H9 (cell line): ENCODE data around the gene RMDN2. TPM values are rescaled to one million over a fixed set of nuclear protein-coding genes. Genes with fewer than 3 reads are reported as not detected.

Source experiments
- DNase-seq: peaks from one replicate; pipeline ENCODE4 v3.0.0-alpha.2; 2017
- H2AFZ ChIP-seq: one replicate; pipeline ENCODE4 v1.6.1; 2013; ENCODE audit warnings: mild to moderate bottlenecking, low read length, control low read depth, moderate library complexity
- H2AK5ac ChIP-seq: 2 replicates; pipeline ENCODE4 v1.6.1; 2013; ENCODE audit warnings: low read length, control low read depth, mixed read lengths; ENCODE audit not compliant: insufficient read length
- H2BK120ac ChIP-seq: one replicate; pipeline ENCODE4 v1.6.1; 2013; ENCODE audit warnings: low read depth, mild to moderate bottlenecking, low read length, control low read depth, inconsistent platforms; ENCODE audit not compliant: poor library complexity, severe bottlenecking
- H2BK12ac ChIP-seq: 2 replicates; pipeline ENCODE4 v1.6.1; 2013; ENCODE audit warnings: low read length, control low read depth, mixed read lengths, low read depth; ENCODE audit not compliant: insufficient read length
- H2BK15ac ChIP-seq: 2 replicates; pipeline ENCODE4 v1.6.1; 2013; ENCODE audit warnings: low read depth, low read length, control low read depth
- H2BK20ac ChIP-seq: one replicate; pipeline ENCODE4 v1.6.1; 2013; ENCODE audit warnings: low read depth, mild to moderate bottlenecking, low read length, control low read depth, inconsistent platforms; ENCODE audit not compliant: poor library complexity, severe bottlenecking
- H2BK5ac ChIP-seq: 2 replicates; pipeline ENCODE4 v1.6.1; 2013; ENCODE audit warnings: low read length, control low read depth, mixed read lengths; ENCODE audit not compliant: insufficient read length
- H3K14ac ChIP-seq: 2 replicates; pipeline ENCODE4 v1.6.1; 2013; ENCODE audit warnings: low read length, control low read depth; ENCODE audit not compliant: insufficient read depth
- H3K18ac ChIP-seq: 2 replicates; pipeline ENCODE4 v1.6.1; 2013; ENCODE audit warnings: low read depth, mild to moderate bottlenecking, mixed read lengths, low read length, control low read depth; ENCODE audit not compliant: insufficient read length
- H3K23ac ChIP-seq: 2 replicates; pipeline ENCODE4 v1.6.1; 2013; ENCODE audit warnings: low read length, control low read depth, mixed read lengths, low read depth; ENCODE audit not compliant: insufficient read length
- H3K23me2 ChIP-seq: 2 replicates; pipeline ENCODE4 v1.6.1; 2013; ENCODE audit warnings: low read depth, mild to moderate bottlenecking, mixed read lengths, low read length, control low read depth; ENCODE audit not compliant: insufficient read length, poor library complexity, severe bottlenecking
- H3K27ac ChIP-seq: 2 replicates; pipeline ENCODE4 v1.5.1; 2013; ENCODE audit warnings: low read length, control low read depth, mixed read lengths, low read depth; ENCODE audit not compliant: insufficient read length
- H3K27me3 ChIP-seq: 2 replicates; pipeline ENCODE4 v1.6.1; 2013; ENCODE audit warnings: low read length, control low read depth, inconsistent platforms; ENCODE audit not compliant: insufficient read depth
- H3K4ac ChIP-seq: 2 replicates; pipeline ENCODE4 v1.6.1; 2013; ENCODE audit warnings: low read depth, mild to moderate bottlenecking, control low read depth, inconsistent platforms, low read length, moderate library complexity
- H3K4me1 ChIP-seq: 2 replicates; pipeline ENCODE4 v1.6.1; 2013; ENCODE audit warnings: low read length, control low read depth, inconsistent platforms; ENCODE audit not compliant: insufficient read depth
- H3K4me2 ChIP-seq: 2 replicates; pipeline ENCODE4 v1.6.1; 2013; ENCODE audit warnings: low read length, control low read depth, mixed read lengths; ENCODE audit not compliant: insufficient read length, insufficient read depth
- H3K56ac ChIP-seq: 2 replicates; pipeline ENCODE4 v1.6.1; 2013; ENCODE audit warnings: low read depth, mild to moderate bottlenecking, mixed read lengths, low read length, control low read depth; ENCODE audit not compliant: insufficient read length
- H3K79me1 ChIP-seq: 2 replicates; pipeline ENCODE4 v1.6.1; 2013; ENCODE audit warnings: low read depth, mild to moderate bottlenecking, moderate library complexity, low read length, control low read depth, inconsistent platforms; ENCODE audit not compliant: insufficient read depth, poor library complexity, severe bottlenecking
- H3K79me2 ChIP-seq: 2 replicates; pipeline ENCODE4 v1.6.1; 2013; ENCODE audit warnings: low read length, control low read depth, inconsistent platforms; ENCODE audit not compliant: insufficient read depth
- H3K9ac ChIP-seq: 2 replicates; pipeline ENCODE4 v1.6.1; 2013; ENCODE audit warnings: low read length, control low read depth, mixed read lengths; ENCODE audit not compliant: insufficient read length; ENCODE audit errors: extremely low read depth
- H3K9me3 ChIP-seq: one replicate; pipeline ENCODE4 v1.6.1; 2013; ENCODE audit warnings: low read depth, low read length, inconsistent platforms; ENCODE audit not compliant: control insufficient read depth
- H3T11ph ChIP-seq: one replicate; pipeline ENCODE4 v1.6.1; 2013; ENCODE audit warnings: mild to moderate bottlenecking, low read length, control low read depth, inconsistent platforms
- H4K20me1 ChIP-seq: one replicate; pipeline ENCODE4 v1.6.1; 2013; ENCODE audit not compliant: control insufficient read depth, insufficient read length, insufficient read depth
- H4K5ac ChIP-seq: 2 replicates; pipeline ENCODE4 v1.6.1; 2013; ENCODE audit warnings: low read depth, mild to moderate bottlenecking, mixed read lengths, low read length, control low read depth; ENCODE audit not compliant: insufficient read length
- H4K8ac ChIP-seq: replicated peaks from 2 replicates; pipeline ENCODE4 v1.6.1; 2013; ENCODE audit warnings: low read length, control low read depth, mixed read lengths, low read depth; ENCODE audit not compliant: insufficient read length
- H4K91ac ChIP-seq: 2 replicates; pipeline ENCODE4 v1.6.1; 2013; ENCODE audit warnings: low read depth, mild to moderate bottlenecking, moderate library complexity, mixed read lengths, low read length, control low read depth; ENCODE audit not compliant: insufficient read length
- H3K27ac Mint-ChIP-seq, 3 experiments: 2 replicates in 2 of 3; 3 replicates in 1 of 3; pipeline ENCODE4 v1.8.0; 2020 to 2021; ENCODE audit warnings: mixed read lengths in 3 of 3, mild to moderate bottlenecking in 1 of 3, moderate library complexity in 1 of 3
- H3K27me3 Mint-ChIP-seq: 2 replicates; pipeline ENCODE4 v1.8.0; 2021; ENCODE audit warnings: low read depth, mild to moderate bottlenecking, moderate library complexity, mixed read lengths
- H3K36me3 Mint-ChIP-seq, 3 experiments: 2 replicates in 2 of 3; 3 replicates in 1 of 3; pipeline ENCODE4 v1.8.0; 2020 to 2021; ENCODE audit warnings: low read depth in 3 of 3, mixed read lengths in 3 of 3; ENCODE audit not compliant: insufficient read depth in 1 of 3
- H3K4me1 Mint-ChIP-seq, 2 experiments: 2 replicates each; pipeline ENCODE4 v1.8.0; 2020; ENCODE audit warnings: mixed read lengths in 2 of 2
- H3K4me3 Mint-ChIP-seq, 2 experiments: 2 replicates in 1 of 2; 3 replicates in 1 of 2; pipeline ENCODE4 v1.8.0; 2020 to 2021; ENCODE audit warnings: mild to moderate bottlenecking in 2 of 2, mixed read lengths in 2 of 2, moderate library complexity in 1 of 2
- H3K9me3 Mint-ChIP-seq, 2 experiments: 2 replicates in 1 of 2; 3 replicates in 1 of 2; pipeline ENCODE4 v1.8.0; 2020; ENCODE audit warnings: mild to moderate bottlenecking in 2 of 2, mixed read lengths in 2 of 2, moderate library complexity in 1 of 2
- CTCF ChIP-seq: fragments of 200-600 bp; sonication (generic); conservative IDR thresholded peaks from 3 replicates; pipeline ENCODE4 v1.8.0; 2021; ENCODE audit warnings: antibody characterized with exemption, mild to moderate bottlenecking
- WGBS: extraction: QIAGEN DNeasy Blood & Tissue Kit; methylation state at CpG from one replicate; pipeline ENCODE4 v1.1.7; 2013; ENCODE audit warnings: missing lambda C conversion rate, low lambda C conversion rate, mixed read lengths; ENCODE audit not compliant: insufficient read length; ENCODE audit errors: extremely low coverage; 5-methylcytosine and 5-hydroxymethylcytosine counted together
- total RNA-seq: library from RNA; stranded (reverse); gene quantifications from 2 replicates; pipeline ENCODE4 v1.2.1, GENCODE V29; 2021

Gene RMDN2
- total RNA-seq, 1 experiment from 2014 or later: 2.8 TPM

DNA sequence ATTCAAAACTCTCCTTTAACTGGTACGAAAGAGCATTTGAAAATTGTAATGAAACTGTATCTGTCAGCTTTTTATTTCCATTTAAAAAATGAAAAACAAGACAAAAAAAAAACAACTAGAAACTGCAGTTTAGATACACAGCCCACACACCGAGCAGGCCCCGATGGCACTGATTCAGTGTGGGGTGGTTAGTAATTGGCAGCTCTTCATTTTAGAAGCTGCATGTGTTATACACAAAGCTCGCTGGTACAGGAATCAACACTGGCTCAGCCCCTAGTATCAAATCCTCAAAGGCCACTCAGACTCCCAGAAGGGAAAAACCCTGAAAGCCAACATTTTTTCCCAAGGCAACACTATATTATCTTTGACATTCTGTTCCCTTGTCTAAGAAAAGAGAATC, 30.5 kb upstream of the RMDN2 start:
- H3K9me3 ChIP-seq: no peaks in the 10 kb centered on the region
- no peak overlapping the region for H2AK5ac ChIP-seq
- H3K14ac ChIP-seq: no peak overlapping the region
- Mint-ChIP-seq H3K27me3 (0 out of 2 replicates have a peak, but pooled peaks cover 2% of the 10 kb centered on the region), H3K4me1 (peaks cover 9 to 12% of the 10 kb centered on the region in 2 experiments), H3K9me3 (no peaks in the 10 kb centered on the region; a peak in 1 of 5 replicates), H3K36me3 (no peaks in the 10 kb centered on the region), H3K4me3 (no peak overlapping the region), H3K27ac (no peak overlapping the region)
- H2BK5ac ChIP-seq: no peak overlapping the region
- no peak overlapping the region for H2BK120ac ChIP-seq
- H2BK12ac ChIP-seq: no peak overlapping the region
- no peaks in the 10 kb centered on the region for H4K20me1 ChIP-seq
- DNase-seq: no peak
- H4K8ac ChIP-seq: no peak overlapping the region
- no peak overlapping the region for H2BK20ac ChIP-seq
- no CpG with 5 or more reads among the region's 4 CpGs for WGBS
- no peak overlapping the region for H3K4ac ChIP-seq
- no peaks in the 10 kb centered on the region for H3K79me1 ChIP-seq
- H3K27me3 ChIP-seq: no peaks in the 10 kb centered on the region
- H3K56ac ChIP-seq: no peak overlapping the region
- no peak overlapping the region for H2AFZ ChIP-seq
- no peaks in the 10 kb centered on the region for H3K4me1 ChIP-seq
- no peak overlapping the region for H4K91ac ChIP-seq
- no peak for TF ChIP-seq CTCF
- H3T11ph ChIP-seq: no peak overlapping the region
- H3K23me2 ChIP-seq: no peaks in the 10 kb centered on the region
- H3K27ac ChIP-seq: no peak overlapping the region
- H3K9ac ChIP-seq: no peak overlapping the region
- H3K23ac ChIP-seq: no peak overlapping the region
- no peaks in the 10 kb centered on the region for H3K79me2 ChIP-seq
- H4K5ac ChIP-seq: no peak overlapping the region
- no peak overlapping the region for H2BK15ac ChIP-seq
- H3K18ac ChIP-seq: no peak overlapping the region
- no peak overlapping the region for H3K4me2 ChIP-seq
